SJSA1 (cell line): ENCODE measurements around the gene SAMD10. TPM values are rescaled to one million over a fixed set of nuclear protein-coding genes. Genes with fewer than 3 reads are reported as not detected.
"Not testable (repeated sequence)": the region's sequence is repeated elsewhere in the genome, so short reads cannot be mapped to it uniquely, and the experiment has no call there.

Experiments used
- DNase-seq, 2 experiments: peaks; one replicate each; pipeline ENCODE4 v3.0.0-alpha.2; 2015 to 2020; ENCODE audit warnings: low spot score in 2 of 2, low read depth in 1 of 2
- H3K27ac ChIP-seq: fragments of 250-450 bp; sonication (Bioruptor Pico); 2 replicates; pipeline ENCODE4 v1.5.1; 2020; ENCODE audit warnings: mild to moderate bottlenecking, moderate library complexity
- H3K27me3 ChIP-seq: fragments of 250-450 bp; sonication (Bioruptor Pico); replicated peaks from 2 replicates; pipeline ENCODE4 v1.5.1; 2020; ENCODE audit warnings: mild to moderate bottlenecking, moderate library complexity
- H3K36me3 ChIP-seq: fragments of 250-450 bp; sonication (Bioruptor Pico); 2 replicates; pipeline ENCODE4 v1.5.1; 2020; ENCODE audit warnings: mild to moderate bottlenecking
- H3K4me1 ChIP-seq: fragments of 250-450 bp; sonication (Bioruptor Pico); replicated peaks from 2 replicates; pipeline ENCODE4 v1.6.1; 2021; ENCODE audit warnings: mild to moderate bottlenecking
- H3K4me3 ChIP-seq: fragments of 250-450 bp; sonication (Bioruptor Pico); 2 replicates; pipeline ENCODE4 v1.5.1; 2020; ENCODE audit warnings: mild to moderate bottlenecking
- H3K9me3 ChIP-seq: fragments of 250-450 bp; sonication (Bioruptor Pico); replicated peaks from 2 replicates; pipeline ENCODE4 v1.5.1; 2020; ENCODE audit warnings: mild to moderate bottlenecking
- total RNA-seq: library from RNA; depleted of rRNA; stranded (reverse); fragments of >200 nt; shearing (Covaris generic); gene quantifications from 2 replicates; pipeline ENCODE4 v1.2.3, GENCODE V29; 2014; rRNA removed

Gene SAMD10
- total RNA-seq, 1 experiment from 2014 or later, result 0.47 TPM

GRCh38 chr20:63929473-63929883 lies 50.0 kb downstream of the SAMD10 start:
- not testable (repeated sequence) for H3K4me1 ChIP-seq, H3K27ac ChIP-seq, H3K27me3 ChIP-seq, H3K4me3 ChIP-seq, DNase-seq, H3K9me3 ChIP-seq
- H3K36me3 ChIP-seq, result peaks cover 78% of the 10 kb centered on the region

- Histone ChIP-seq H3K36me3 (peaks cover 75% of the 10 kb centered on the region), H3K9me3 (no peaks in the 10 kb centered on the region), H3K27ac (no peak overlapping the region), H3K4me1 (peaks cover 9% of the 10 kb centered on the region), H3K4me3 (no peak overlapping the region), H3K27me3 (no peaks in the 10 kb centered on the region)
- DNase-seq, result no peak
These were observed 50.4 kb downstream of the SAMD10 start for GRCh38 chr20:63929071-63929470.

GRCh38 chr20:63926298-63926697 lies 53.1 kb downstream of the SAMD10 start:
- Histone ChIP-seq H3K27ac (no peak overlapping the region), H3K27me3 (no peaks in the 10 kb centered on the region), H3K4me3 (no peak overlapping the region), H3K36me3 (peaks cover 62% of the 10 kb centered on the region), H3K4me1 (peaks cover 9% of the 10 kb centered on the region), H3K9me3 (no peaks in the 10 kb centered on the region)
- DNase-seq, result no peak

GRCh38 chr20:63924241-63924640 lies 55.2 kb downstream of the SAMD10 start:
- Histone ChIP-seq H3K4me1 (peaks cover 9% of the 10 kb centered on the region), H3K27me3 (no peaks in the 10 kb centered on the region), H3K9me3 (no peaks in the 10 kb centered on the region), H3K4me3 (no peak overlapping the region), H3K27ac (no peak overlapping the region), H3K36me3 (peaks cover 54% of the 10 kb centered on the region)
- DNase-seq, result no peak

Other genes with a start within 250 kb of the SAMD10 start
- 10.2 and 38.5 TPM in 2 replicates for gene LIME1, start 243.0 kb downstream of the SAMD10 start, total RNA-seq
- gene SLC2A4RG, start 239.9 kb downstream of the SAMD10 start, total RNA-seq, result 66.9 and 95.6 TPM in 2 replicates
- gene ZBTB46, start 148.4 kb downstream of the SAMD10 start, total RNA-seq, result 2.4 and 3.8 TPM in 2 replicates
- gene ABHD16B, start 118.1 kb downstream of the SAMD10 start, total RNA-seq, result not detected in 2 replicates
- gene TPD52L2, start 114.4 kb downstream of the SAMD10 start, total RNA-seq, result 76.4 and 101 TPM in 2 replicates
- gene DNAJC5, start 84.5 kb downstream of the SAMD10 start, total RNA-seq, result 48.5 and 60.0 TPM in 2 replicates
- 10.3 and 22.7 TPM in 2 replicates for gene UCKL1, start 23.2 kb downstream of the SAMD10 start, total RNA-seq
- 10.9 and 14.3 TPM in 2 replicates for gene ZNF512B, start 9.7 kb downstream of the SAMD10 start, total RNA-seq
- gene PRPF6, start 1.5 kb upstream of the SAMD10 start, total RNA-seq, result 72.1 and 76.6 TPM in 2 replicates
- gene C20orf204, start 56.5 kb upstream of the SAMD10 start, total RNA-seq, result 0.24 and 0.94 TPM in 2 replicates
- 61.7 and 70.0 TPM in 2 replicates for gene SOX18, start 70.0 kb upstream of the SAMD10 start, total RNA-seq
- 120 and 139 TPM in 2 replicates for gene TCEA2, start 83.6 kb upstream of the SAMD10 start, total RNA-seq
- gene RGS19, start 99.9 kb upstream of the SAMD10 start, total RNA-seq, result 18.5 and 21.3 TPM in 2 replicates
- gene OPRL1, start 100.4 kb upstream of the SAMD10 start, total RNA-seq, result 0.09 and 0.16 TPM in 2 replicates
- 0.24 and 6.6 TPM in 2 replicates for gene LKAAEAR1, start 104.8 kb upstream of the SAMD10 start, total RNA-seq
- not detected in 2 replicates for gene NPBWR2, start 127.9 kb upstream of the SAMD10 start, total RNA-seq
- gene MYT1, start 184.8 kb upstream of the SAMD10 start, total RNA-seq, result not detected in 2 replicates